ENCODE data around the gene UGT3A1.
"Not testable (repeated sequence)": the region's sequence is repeated elsewhere in the genome, so short reads cannot be mapped to it uniquely, and the experiment has no call there.

The UGT3A1 gene

GRCh38 chr5:35990520-35990919 lies 670 bp downstream of the UGT3A1 start:
- DNase-seq (ENCODE audit: low read depth, low spot score), result no peak

- DNase-seq (ENCODE audit: low read depth, low spot score), result no peak
Observed at GRCh38 chr5:35988529-35988928, 2.7 kb downstream of the UGT3A1 start.

- no peak for DNase-seq (ENCODE audit: low read depth, low spot score)
Observed at GRCh38 chr5:35987776-35988175, 3.4 kb downstream of the UGT3A1 start.

DNA sequence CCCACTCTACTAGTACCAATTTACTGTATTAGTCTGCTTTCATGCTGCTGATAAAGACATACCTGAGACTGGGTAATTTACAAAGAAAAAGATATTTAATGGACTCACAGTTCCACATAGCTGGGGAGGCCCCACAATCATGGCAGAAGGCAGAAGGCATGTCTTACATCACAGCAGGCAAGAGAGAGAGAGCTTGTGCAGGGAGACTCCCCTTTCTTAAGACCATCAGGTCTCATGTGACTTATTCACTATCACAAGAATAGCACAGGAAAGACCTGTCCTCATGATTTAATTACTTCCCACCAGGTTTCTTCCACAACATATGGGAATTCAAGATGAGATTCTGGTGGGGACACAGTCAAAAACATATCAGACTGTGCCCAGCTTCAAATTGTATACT lies 11.5 kb downstream of the UGT3A1 start:
- DNase-seq (ENCODE audit: low read depth, low spot score), result no peak

GRCh38 chr5:35976859-35977258 lies 14.3 kb downstream of the UGT3A1 start:
- DNase-seq (ENCODE audit: low read depth, low spot score), result not testable (repeated sequence)

- no peak for DNase-seq (ENCODE audit: low read depth, low spot score)
Observed at GRCh38 chr5:35974570-35974969, 16.6 kb downstream of the UGT3A1 start.

GRCh38 chr5:35971878-35972210 lies 19.3 kb downstream of the UGT3A1 start:
- no peak for DNase-seq (ENCODE audit: low read depth, low spot score)

GRCh38 chr5:35971186-35971877 lies 19.9 kb downstream of the UGT3A1 start:
- no peak for DNase-seq (ENCODE audit: low read depth, low spot score)

- DNase-seq (ENCODE audit: low read depth, low spot score), result no peak
Observed at GRCh38 chr5:35963381-35963843, 27.8 kb downstream of the UGT3A1 start.

- no peak for DNase-seq (ENCODE audit: low read depth, low spot score)
Observed at GRCh38 chr5:35960328-35960727, 30.9 kb downstream of the UGT3A1 start.

DNA sequence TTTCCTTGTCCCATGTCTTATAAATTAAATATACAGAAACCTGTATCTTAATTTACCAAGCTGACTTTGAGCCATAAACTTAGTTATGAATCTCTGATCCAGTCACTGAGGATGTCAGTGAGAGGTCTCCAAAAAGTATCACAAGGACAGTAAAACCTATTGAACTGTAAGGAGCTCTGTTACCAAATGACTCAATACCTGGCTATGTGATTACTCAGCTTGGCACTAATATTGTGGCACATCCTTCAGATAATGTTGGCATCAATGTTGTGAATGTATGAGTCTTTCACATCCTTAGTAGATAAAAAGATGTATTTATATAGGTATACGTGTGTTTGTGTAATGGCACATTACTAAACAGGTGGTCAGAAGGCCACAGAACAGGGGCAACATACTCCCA lies 34.8 kb downstream of the UGT3A1 start:
- no peak for DNase-seq (ENCODE audit: low read depth, low spot score)

- DNase-seq (ENCODE audit: low read depth, low spot score), result no peak
Observed at GRCh38 chr5:35954175-35954574, 37.0 kb downstream of the UGT3A1 start.

GRCh38 chr5:35947085-35947484 lies 44.1 kb downstream of the UGT3A1 start:
- no peak for DNase-seq (ENCODE audit: low read depth, low spot score)

DNA sequence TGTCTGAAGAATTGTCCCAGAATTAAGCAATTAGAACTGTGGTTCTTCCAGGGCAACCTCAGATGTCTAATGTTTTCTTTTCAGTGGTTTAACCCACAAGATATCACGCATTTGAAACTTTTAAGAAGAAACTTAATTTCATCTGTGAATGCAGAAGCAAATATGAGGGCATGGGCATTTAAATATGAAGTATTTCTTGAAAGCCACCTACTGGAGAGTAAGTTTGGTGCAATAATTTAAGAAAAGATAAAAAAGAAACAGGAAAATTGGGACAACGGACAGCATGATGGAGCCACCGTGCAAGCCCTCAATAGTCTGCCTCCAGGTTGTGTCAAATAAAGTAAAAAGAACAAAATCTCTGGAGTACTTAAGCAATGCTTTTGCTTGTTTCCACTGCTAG lies 51.6 kb downstream of the UGT3A1 start:
- no peak for DNase-seq (ENCODE audit: low read depth, low spot score)

- DNase-seq (ENCODE audit: low read depth, low spot score), result no peak
Observed at GRCh38 chr5:35938568-35939227, 52.5 kb downstream of the UGT3A1 start, which contains the start of gene CAPSL. Gene CAPSL, minus strand, starts transcription at chr5:35938622. Its CDS starts 17,502 bp downstream, at chr5:35921120.

DNA sequence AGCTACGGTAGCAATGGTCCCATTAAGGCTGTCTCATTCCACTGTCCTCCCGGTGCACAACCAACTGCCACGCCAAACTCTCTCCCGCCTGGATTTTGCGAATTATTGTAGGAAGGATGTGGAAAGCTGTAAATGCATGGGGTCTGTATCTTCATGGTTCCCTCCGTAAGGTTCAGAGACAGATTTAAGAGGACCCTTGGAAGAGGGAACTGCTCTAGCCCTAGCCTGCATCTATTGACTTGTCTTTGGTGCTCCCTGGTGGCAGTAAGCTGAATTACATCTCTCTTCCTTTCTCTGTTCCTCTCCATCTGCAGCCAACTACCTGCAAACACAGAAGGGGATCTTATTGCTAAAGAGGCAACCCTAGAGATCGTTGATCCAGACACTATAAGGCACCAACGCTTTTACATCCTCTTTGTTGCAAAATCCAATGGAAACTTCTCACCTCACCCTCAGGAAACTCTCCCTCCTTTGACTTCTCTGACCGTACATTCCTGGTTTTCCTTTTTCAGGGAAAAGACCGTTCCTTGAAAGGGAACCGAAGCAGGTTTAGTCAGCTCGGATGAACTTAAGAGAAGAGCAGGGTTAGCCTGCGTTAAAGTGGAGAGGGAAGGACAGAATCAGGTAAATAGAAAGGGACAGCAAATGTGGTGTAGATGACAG lies 64.7 kb downstream of the UGT3A1 start:
- DNase-seq (ENCODE audit: low read depth, low spot score), result no peak

DNA sequence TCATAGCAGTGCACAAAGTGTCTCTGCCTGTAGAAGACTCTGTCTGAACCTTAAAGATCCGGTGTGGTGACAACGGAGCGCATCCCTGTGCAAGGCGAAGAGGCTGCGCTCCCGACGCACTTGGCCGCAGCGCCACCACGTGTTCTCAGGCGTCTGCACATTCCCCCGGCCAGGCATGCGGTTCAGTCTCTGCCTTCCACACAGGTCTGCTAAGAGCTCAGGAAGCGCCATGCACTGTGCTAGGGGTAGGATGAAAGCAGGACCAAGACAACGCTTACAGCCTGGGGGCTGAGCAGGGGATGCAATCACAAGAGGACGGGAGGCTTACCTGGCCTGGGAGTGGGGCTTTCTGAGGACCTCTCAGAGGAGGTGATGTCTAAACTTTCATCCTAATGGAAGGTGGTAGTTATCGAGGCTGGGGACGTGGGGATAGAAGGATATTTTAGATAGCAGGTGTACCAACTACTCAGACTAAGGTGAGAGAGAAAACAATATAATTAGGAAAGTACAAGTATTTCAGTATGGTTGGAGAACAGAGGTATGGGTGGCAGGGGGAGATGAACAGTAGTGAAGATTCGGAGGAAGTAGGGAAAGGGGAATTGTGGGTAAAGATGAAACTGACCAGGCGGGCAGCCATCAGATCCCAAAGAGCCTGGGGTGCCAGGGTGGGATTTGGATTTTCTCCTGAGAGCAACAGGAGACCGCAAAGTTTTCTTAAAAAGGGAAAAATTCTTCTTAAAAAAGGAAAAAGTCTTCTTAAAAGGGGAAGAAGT lies 66.1 kb downstream of the UGT3A1 start:
- DNase-seq (ENCODE audit: low read depth, low spot score), result peak; percentile 23

DNA sequence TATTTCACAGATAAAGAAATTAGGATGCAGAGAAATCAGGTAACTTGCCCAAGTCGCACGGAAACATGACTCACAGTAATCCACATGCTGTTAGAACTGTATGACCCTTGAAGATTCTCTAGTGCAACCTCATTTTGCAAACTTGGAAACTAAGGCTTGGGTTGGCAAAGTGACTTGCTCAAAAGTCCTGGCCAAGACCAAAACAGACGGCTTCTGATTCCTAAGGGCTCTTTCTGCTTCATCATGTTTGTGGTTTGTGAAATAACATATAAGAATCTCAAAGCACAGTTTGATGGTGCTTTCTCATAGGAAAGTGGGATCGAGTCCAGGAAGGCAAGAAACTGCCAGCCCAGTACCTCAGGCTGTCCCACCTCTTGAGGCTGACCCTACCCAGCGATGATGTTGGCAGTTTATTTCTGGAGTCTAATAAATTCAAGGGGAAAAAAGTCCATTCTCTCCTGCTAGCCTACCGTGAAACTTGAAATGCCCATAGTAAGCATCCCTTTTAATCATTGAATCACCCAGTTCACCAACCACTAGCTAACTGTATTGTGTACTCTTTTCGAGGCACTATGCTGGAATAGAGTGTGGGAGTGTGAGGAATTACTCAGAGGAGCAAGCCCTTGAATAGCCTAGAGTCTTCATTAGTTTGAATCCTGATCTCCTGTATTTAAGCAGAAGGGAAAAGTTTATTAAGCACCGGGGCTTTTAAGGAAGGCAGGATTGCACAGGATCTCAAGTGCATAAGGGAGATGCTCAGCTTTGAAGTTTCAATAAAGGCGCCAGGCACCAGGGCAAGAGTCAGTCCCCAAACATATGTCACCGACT lies 66.9 kb downstream of the UGT3A1 start:
- no peak for DNase-seq (ENCODE audit: low read depth, low spot score)

- no peak for DNase-seq (ENCODE audit: low read depth, low spot score)
Observed at GRCh38 chr5:35922468-35922867, 68.7 kb downstream of the UGT3A1 start.

DNA sequence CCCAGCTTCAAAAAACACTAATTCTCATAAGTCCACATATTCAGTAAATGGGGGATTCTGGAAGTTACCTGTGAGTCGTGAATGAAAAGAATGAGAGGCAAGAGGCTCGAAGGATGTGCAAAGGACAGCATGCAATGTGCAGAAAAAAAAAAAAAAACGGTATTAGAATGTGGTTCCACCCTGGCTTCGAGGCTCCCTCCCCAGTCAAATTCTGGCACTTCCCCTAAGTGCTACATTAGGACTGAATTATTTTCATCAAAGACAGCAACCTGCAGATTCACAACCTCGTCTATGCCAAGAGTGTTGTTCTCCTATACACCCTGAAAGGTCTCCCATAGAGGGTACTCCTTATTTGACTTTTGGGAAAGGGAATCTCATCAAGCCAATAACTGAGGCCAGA lies 69.3 kb downstream of the UGT3A1 start:
- no peak for DNase-seq (ENCODE audit: low read depth, low spot score)

DNA sequence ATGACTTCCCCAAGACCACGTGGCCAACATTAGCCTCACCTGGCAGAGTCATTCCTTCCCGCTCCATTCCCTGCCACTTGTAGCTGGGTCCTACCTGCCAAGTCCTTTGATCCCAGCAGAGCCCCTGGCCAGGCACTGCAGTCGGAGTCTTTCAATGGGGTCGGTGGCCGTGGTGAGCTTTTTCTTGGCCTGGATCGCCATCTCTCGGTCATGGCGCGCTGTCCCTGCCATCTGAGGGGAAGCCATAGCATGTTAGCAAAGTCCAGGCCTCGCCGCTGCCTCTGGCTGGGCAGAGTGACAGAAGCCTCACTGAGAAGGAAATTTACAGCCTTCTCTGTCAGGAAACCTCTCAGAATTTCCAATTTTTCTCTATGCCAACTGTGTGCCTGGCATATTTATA lies 70.3 kb downstream of the UGT3A1 start:
- no peak for DNase-seq (ENCODE audit: low read depth, low spot score)
